ENCODE measurements around the gene PHAF1. TPM values are rescaled to one million over a fixed set of nuclear protein-coding genes. Genes with fewer than 3 reads are reported as not detected.

PHAF1 gene
- total and polyA plus RNA-seq, 2 of the 8 experiments (the other 6 are each of a cell fraction or from before 2014, with no cell fraction given) = 18.6 to 26.4 TPM

DNA sequence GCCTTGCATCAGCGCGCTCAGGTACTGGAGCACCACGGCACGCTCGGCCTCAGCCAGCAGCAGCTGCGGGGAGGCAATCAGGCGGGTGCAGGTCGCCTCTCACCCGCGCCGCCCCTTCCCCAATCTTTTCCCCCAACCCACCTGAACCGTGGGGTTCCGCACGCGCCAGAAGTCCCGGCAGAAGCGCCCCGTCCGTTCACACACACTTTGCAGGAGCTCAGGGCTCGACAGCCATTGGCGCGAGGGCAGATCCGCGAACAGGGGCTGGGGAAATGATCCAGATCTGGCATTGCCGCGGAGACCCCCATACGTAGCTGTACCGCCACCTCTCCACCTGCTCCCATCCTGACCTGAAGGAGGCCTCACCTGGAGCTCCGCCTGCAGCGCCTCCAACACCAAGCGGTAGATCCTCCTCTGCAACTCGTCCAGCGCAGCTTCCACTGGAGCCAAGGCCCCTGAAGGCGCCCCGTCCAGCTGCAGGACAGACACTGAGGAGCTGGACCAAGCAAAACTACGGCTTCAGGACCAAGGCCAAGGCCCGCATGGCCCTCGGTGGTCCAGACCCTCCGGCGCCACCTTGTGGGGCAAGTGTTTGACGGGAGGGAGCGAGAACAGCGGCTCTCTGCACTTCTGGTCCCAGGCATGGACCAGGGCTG, 75.4 kb downstream of the PHAF1 start (continued):
- TF ChIP-seq CTBP2 (IDR thresholded peaks at IDR 0.05; ENCODE audit: borderline replicate concordance, insufficient read depth, insufficient read length, low read length) = no peak
- no peak for TF ChIP-seq NRF1 (IDR thresholded peaks at IDR 0.05; ENCODE audit: low read depth, low read length)
- peak; percentile 64 for TF ChIP-seq EZH2 (IDR thresholded peaks at IDR 0.05; ENCODE audit: low read depth, low read length, severe bottlenecking)
- no peak for TF ChIP-seq ASH2L (IDR thresholded peaks at IDR 0.05; ENCODE audit: low read length)
- TF ChIP-seq, protein P1, sequence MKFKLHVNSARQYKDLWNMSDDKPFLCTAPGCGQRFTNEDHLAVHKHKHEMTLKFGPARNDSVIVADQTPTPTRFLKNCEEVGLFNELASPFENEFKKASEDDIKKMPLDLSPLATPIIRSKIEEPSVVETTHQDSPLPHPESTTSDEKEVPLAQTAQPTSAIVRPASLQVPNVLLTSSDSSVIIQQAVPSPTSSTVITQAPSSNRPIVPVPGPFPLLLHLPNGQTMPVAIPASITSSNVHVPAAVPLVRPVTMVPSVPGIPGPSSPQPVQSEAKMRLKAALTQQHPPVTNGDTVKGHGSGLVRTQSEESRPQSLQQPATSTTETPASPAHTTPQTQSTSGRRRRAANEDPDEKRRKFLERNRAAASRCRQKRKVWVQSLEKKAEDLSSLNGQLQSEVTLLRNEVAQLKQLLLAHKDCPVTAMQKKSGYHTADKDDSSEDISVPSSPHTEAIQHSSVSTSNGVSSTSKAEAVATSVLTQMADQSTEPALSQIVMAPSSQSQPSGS (IDR thresholded peaks at IDR 0.05; ENCODE audit: low read length) = no peak; the same call in 1 of the 2 replicates

Measured in H1 (cell line).